Neural progenitor cell (in vitro differentiated cells): Measurements from ENCODE around the gene VPS45. TPM values are rescaled to one million over a fixed set of nuclear protein-coding genes. Genes with fewer than 3 reads are reported as not detected.
"Not testable (repeated sequence)": the region's sequence is repeated elsewhere in the genome, so short reads cannot be mapped to it uniquely, and the experiment has no call there.

Experiments used
- DNase-seq: peaks from one replicate; pipeline ENCODE4 v3.0.0-alpha.2; 2016; ENCODE audit warnings: low spot score
- H2AFZ ChIP-seq: fragments of 200-600 bp; sonication (generic); replicated peaks from 2 replicates; pipeline ENCODE4 v1.6.1; 2016; ENCODE audit warnings: antibody characterized with exemption
- H3F3A ChIP-seq: fragments of 200-600 bp; sonication (generic); 2 replicates; pipeline ENCODE4 v1.6.1; 2016; ENCODE audit warnings: antibody characterized with exemption, low read depth
- H3K27ac ChIP-seq: fragments of 200-600 bp; sonication (generic); 2 replicates; pipeline ENCODE4 v1.5.1; 2016; ENCODE audit warnings: mild to moderate bottlenecking
- H3K27me3 ChIP-seq: fragments of 200-600 bp; sonication (generic); 2 replicates; pipeline ENCODE4 v1.6.1; 2016; ENCODE audit warnings: mild to moderate bottlenecking, moderate library complexity
- H3K36me3 ChIP-seq: fragments of 200-600 bp; sonication (generic); 2 replicates; pipeline ENCODE4 v1.5.1; 2016
- H3K4me1 ChIP-seq: fragments of 200-600 bp; sonication (generic); 2 replicates; pipeline ENCODE4 v1.6.1; 2016; ENCODE audit warnings: mixed run types
- H3K4me2 ChIP-seq: fragments of 200-600 bp; sonication (generic); 2 replicates; pipeline ENCODE4 v1.6.1; 2016
- H3K4me3 ChIP-seq: fragments of 200-600 bp; sonication (generic); 2 replicates; pipeline ENCODE4 v1.5.1; 2016
- H3K79me2 ChIP-seq: fragments of 200-600 bp; sonication (generic); 2 replicates; pipeline ENCODE4 v1.6.1; 2016; ENCODE audit warnings: low read depth
- H3K9ac ChIP-seq: fragments of 200-600 bp; sonication (generic); 2 replicates; pipeline ENCODE4 v1.6.1; 2016
- H3K9me3 ChIP-seq: fragments of 200-600 bp; sonication (generic); 2 replicates; pipeline ENCODE4 v1.5.1; 2016; ENCODE audit warnings: low read depth
- H4K20me1 ChIP-seq: fragments of 200-600 bp; sonication (generic); 2 replicates; pipeline ENCODE4 v1.6.1; 2016; ENCODE audit warnings: low read depth
- H3K27ac Mint-ChIP-seq: 3 replicates; pipeline ENCODE4 v1.8.0; 2021; ENCODE audit warnings: mixed read lengths
- H3K27me3 Mint-ChIP-seq: 2 replicates; pipeline ENCODE4 v1.8.0; 2022; ENCODE audit warnings: low read depth, mild to moderate bottlenecking, inconsistent platforms, moderate library complexity, mixed read lengths; ENCODE audit not compliant: insufficient read depth
- H3K36me3 Mint-ChIP-seq: 3 replicates; pipeline ENCODE4 v1.8.0; 2021; ENCODE audit warnings: mixed read lengths
- H3K4me1 Mint-ChIP-seq: 3 replicates; pipeline ENCODE4 v1.8.0; 2021; ENCODE audit warnings: mixed read lengths
- H3K4me3 Mint-ChIP-seq: 3 replicates; pipeline ENCODE4 v1.8.0; 2021; ENCODE audit warnings: mild to moderate bottlenecking, moderate library complexity, mixed read lengths
- H3K9me3 Mint-ChIP-seq: 3 replicates; pipeline ENCODE4 v1.8.0; 2020; ENCODE audit warnings: mixed read lengths
- EZH2 ChIP-seq: fragments of 200-600 bp; sonication (generic); IDR thresholded peaks from 2 replicates; pipeline ENCODE4 v1.6.1; 2017; ENCODE audit warnings: antibody characterized with exemption, mild to moderate bottlenecking, moderate library complexity
- EZH2phosphoT487 ChIP-seq: fragments of 200-600 bp; sonication (generic); IDR thresholded peaks from 2 replicates; pipeline ENCODE4 v1.6.1; 2017; ENCODE audit warnings: antibody characterized with exemption
- total RNA-seq: library from RNA; depleted of rRNA; stranded (reverse); fragments of >200 nt; gene quantifications from 2 replicates; pipeline ENCODE4 v1.2.3, GENCODE V29; 2015; ENCODE audit warnings: low replicate concordance
- TF ChIP-seq, protein P1 (sequence below): fragments of 200-600 bp; sonication (generic); IDR thresholded peaks from 2 replicates; pipeline ENCODE4 v1.5.1; 2017; ENCODE audit warnings: antibody characterized with exemption, mild to moderate bottlenecking

Gene VPS45
- total RNA-seq, 1 donor from 2014 or later, result 68.7 TPM

- no peak overlapping the region for H3K4me2 ChIP-seq
- H3K27me3 ChIP-seq, result no peaks in the 10 kb centered on the region
- Mint-ChIP-seq H3K36me3 (no peaks in the 10 kb centered on the region), H3K9me3 (no peaks in the 10 kb centered on the region), H3K27me3 (peaks cover 4% of the 10 kb centered on the region), H3K4me1 (no peaks in the 10 kb centered on the region), H3K27ac (no peak overlapping the region), H3K4me3 (no peak overlapping the region)
- H3K36me3 ChIP-seq, result no peaks in the 10 kb centered on the region
- H3K9me3 ChIP-seq, result no peaks in the 10 kb centered on the region
- H3K79me2 ChIP-seq, result no peaks in the 10 kb centered on the region
- H3K4me1 ChIP-seq, result no peaks in the 10 kb centered on the region
- H3K9ac ChIP-seq, result no peak overlapping the region
- no peak overlapping the region for H2AFZ ChIP-seq
- no peaks in the 10 kb centered on the region for H4K20me1 ChIP-seq
- no peak for DNase-seq
- H3K27ac ChIP-seq, result no peak overlapping the region
- no peak for TF ChIP-seq EZH2
- no peak for TF ChIP-seq EZH2phosphoT487
- TF ChIP-seq, protein P1, sequence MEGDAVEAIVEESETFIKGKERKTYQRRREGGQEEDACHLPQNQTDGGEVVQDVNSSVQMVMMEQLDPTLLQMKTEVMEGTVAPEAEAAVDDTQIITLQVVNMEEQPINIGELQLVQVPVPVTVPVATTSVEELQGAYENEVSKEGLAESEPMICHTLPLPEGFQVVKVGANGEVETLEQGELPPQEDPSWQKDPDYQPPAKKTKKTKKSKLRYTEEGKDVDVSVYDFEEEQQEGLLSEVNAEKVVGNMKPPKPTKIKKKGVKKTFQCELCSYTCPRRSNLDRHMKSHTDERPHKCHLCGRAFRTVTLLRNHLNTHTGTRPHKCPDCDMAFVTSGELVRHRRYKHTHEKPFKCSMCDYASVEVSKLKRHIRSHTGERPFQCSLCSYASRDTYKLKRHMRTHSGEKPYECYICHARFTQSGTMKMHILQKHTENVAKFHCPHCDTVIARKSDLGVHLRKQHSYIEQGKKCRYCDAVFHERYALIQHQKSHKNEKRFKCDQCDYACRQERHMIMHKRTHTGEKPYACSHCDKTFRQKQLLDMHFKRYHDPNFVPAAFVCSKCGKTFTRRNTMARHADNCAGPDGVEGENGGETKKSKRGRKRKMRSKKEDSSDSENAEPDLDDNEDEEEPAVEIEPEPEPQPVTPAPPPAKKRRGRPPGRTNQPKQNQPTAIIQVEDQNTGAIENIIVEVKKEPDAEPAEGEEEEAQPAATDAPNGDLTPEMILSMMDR, result no peak
- H3K4me3 ChIP-seq, result no peak overlapping the region
- no peaks in the 10 kb centered on the region for H3F3A ChIP-seq
Observed at GRCh38 chr1:150028322-150028721, 39.3 kb upstream of the VPS45 start.

GRCh38 chr1:150034336-150034735, 33.2 kb upstream of the VPS45 start:
- Mint-ChIP-seq H3K27me3 (peaks cover 4% of the 10 kb centered on the region), H3K4me3 (no peak overlapping the region), H3K9me3 (no peaks in the 10 kb centered on the region), H3K36me3 (no peaks in the 10 kb centered on the region), H3K4me1 (no peaks in the 10 kb centered on the region), H3K27ac (no peak overlapping the region)
- no peaks in the 10 kb centered on the region for H3F3A ChIP-seq
- no peaks in the 10 kb centered on the region for H3K79me2 ChIP-seq
- H3K4me2 ChIP-seq, result no peak overlapping the region
- TF ChIP-seq EZH2phosphoT487 (no peak), EZH2 (no peak)
- TF ChIP-seq, protein P1, result no peak
- no peaks in the 10 kb centered on the region for H3K9me3 ChIP-seq
- DNase-seq, result no peak
- no peak overlapping the region for H2AFZ ChIP-seq
- no peaks in the 10 kb centered on the region for H3K4me1 ChIP-seq
- no peak overlapping the region for H3K27ac ChIP-seq
- no peaks in the 10 kb centered on the region for H3K36me3 ChIP-seq
- H3K27me3 ChIP-seq, result no peaks in the 10 kb centered on the region
- no peak overlapping the region for H3K4me3 ChIP-seq
- no peaks in the 10 kb centered on the region for H4K20me1 ChIP-seq
- H3K9ac ChIP-seq, result no peak overlapping the region

GRCh38 chr1:150049926-150050325, 17.6 kb upstream of the VPS45 start:
- no peaks in the 10 kb centered on the region for H3K4me1 Mint-ChIP-seq
- no peaks in the 10 kb centered on the region for H3K27me3 Mint-ChIP-seq
- Histone ChIP-seq H3K27ac (no peak overlapping the region), H3K9me3 (no peaks in the 10 kb centered on the region), H4K20me1 (no peaks in the 10 kb centered on the region), H3K4me1 (no peaks in the 10 kb centered on the region), H3K79me2 (no peaks in the 10 kb centered on the region), H3F3A (no peaks in the 10 kb centered on the region), H2AFZ (no peak overlapping the region), H3K4me2 (no peak overlapping the region), H3K9ac (no peak overlapping the region), H3K36me3 (no peaks in the 10 kb centered on the region), H3K27me3 (no peaks in the 10 kb centered on the region), H3K4me3 (no peak overlapping the region)
- TF ChIP-seq EZH2phosphoT487, result no peak
- TF ChIP-seq, protein P1, result no peak
- TF ChIP-seq EZH2, result no peak
- no peaks in the 10 kb centered on the region for H3K36me3 Mint-ChIP-seq
- DNase-seq, result no peak
- H3K9me3 Mint-ChIP-seq, result no peaks in the 10 kb centered on the region
- H3K4me3 Mint-ChIP-seq, result no peak overlapping the region
- H3K27ac Mint-ChIP-seq, result no peak overlapping the region

GRCh38 chr1:150051089-150051373, 16.5 kb upstream of the VPS45 start:
- Histone ChIP-seq H2AFZ (no peak overlapping the region), H3K4me1 (no peaks in the 10 kb centered on the region), H3K9me3 (no peaks in the 10 kb centered on the region), H3K4me2 (no peak overlapping the region), H3F3A (no peaks in the 10 kb centered on the region), H3K9ac (no peak overlapping the region), H3K27ac (no peak overlapping the region), H3K27me3 (no peaks in the 10 kb centered on the region), H3K4me3 (no peak overlapping the region), H3K79me2 (no peaks in the 10 kb centered on the region), H3K36me3 (no peaks in the 10 kb centered on the region), H4K20me1 (no peaks in the 10 kb centered on the region)
- H3K9me3 Mint-ChIP-seq, result no peaks in the 10 kb centered on the region
- DNase-seq, result no peak
- TF ChIP-seq EZH2phosphoT487 (no peak), EZH2 (no peak)
- TF ChIP-seq, protein P1, result no peak
- H3K36me3 Mint-ChIP-seq, result no peaks in the 10 kb centered on the region
- no peak overlapping the region for H3K4me3 Mint-ChIP-seq
- H3K27me3 Mint-ChIP-seq, result no peaks in the 10 kb centered on the region
- H3K4me1 Mint-ChIP-seq, result no peaks in the 10 kb centered on the region
- no peak overlapping the region for H3K27ac Mint-ChIP-seq

- H3K27me3 ChIP-seq, H3K27me3 Mint-ChIP-seq, H3K9ac ChIP-seq, H3K36me3 Mint-ChIP-seq, H2AFZ ChIP-seq, H3K79me2 ChIP-seq, H3K27ac ChIP-seq, H3K4me2 ChIP-seq, DNase-seq, H3K4me3 Mint-ChIP-seq, H3K9me3 ChIP-seq, H3K9me3 Mint-ChIP-seq, H3K4me1 ChIP-seq, H3K36me3 ChIP-seq, H3F3A ChIP-seq, H3K4me1 Mint-ChIP-seq, H3K27ac Mint-ChIP-seq, H3K4me3 ChIP-seq, H4K20me1 ChIP-seq: not testable (repeated sequence)
Observed at GRCh38 chr1:150051905-150052412, 15.6 kb upstream of the VPS45 start.
